GDM1 (cell line): ENCODE data around the gene PRSS33.

Experiments used
- DNase-seq: peaks from one replicate; lab custom pipeline; 2025; lab: John Stamatoyannopoulos, UW

Gene PRSS33

DNA sequence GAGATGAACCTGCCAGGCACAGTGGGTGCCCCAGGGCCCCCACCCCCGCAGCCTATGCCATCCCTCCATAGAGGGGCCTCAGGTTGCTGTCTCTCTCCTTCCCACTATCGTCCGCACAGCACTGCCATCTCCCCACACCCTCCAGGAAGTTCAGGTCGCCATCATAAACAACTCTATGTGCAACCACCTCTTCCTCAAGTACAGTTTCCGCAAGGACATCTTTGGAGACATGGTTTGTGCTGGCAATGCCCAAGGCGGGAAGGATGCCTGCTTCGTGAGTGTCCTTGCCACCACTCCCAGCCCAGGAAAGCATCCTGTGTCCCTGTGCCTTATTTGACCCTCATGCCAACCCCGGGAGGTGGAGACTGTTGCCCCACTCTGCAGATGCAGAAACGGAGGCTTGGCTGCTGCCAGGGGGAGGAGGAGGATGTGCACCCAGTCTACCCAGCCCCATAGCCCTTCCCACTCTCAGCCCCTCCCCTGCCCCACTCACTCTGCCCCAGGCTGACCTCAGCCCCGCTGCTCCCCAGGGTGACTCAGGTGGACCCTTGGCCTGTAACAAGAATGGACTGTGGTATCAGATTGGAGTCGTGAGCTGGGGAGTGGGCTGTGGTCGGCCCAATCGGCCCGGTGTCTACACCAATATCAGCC, 33.6 kb upstream of the PRSS33 start:
- no peak for DNase-seq

DNA sequence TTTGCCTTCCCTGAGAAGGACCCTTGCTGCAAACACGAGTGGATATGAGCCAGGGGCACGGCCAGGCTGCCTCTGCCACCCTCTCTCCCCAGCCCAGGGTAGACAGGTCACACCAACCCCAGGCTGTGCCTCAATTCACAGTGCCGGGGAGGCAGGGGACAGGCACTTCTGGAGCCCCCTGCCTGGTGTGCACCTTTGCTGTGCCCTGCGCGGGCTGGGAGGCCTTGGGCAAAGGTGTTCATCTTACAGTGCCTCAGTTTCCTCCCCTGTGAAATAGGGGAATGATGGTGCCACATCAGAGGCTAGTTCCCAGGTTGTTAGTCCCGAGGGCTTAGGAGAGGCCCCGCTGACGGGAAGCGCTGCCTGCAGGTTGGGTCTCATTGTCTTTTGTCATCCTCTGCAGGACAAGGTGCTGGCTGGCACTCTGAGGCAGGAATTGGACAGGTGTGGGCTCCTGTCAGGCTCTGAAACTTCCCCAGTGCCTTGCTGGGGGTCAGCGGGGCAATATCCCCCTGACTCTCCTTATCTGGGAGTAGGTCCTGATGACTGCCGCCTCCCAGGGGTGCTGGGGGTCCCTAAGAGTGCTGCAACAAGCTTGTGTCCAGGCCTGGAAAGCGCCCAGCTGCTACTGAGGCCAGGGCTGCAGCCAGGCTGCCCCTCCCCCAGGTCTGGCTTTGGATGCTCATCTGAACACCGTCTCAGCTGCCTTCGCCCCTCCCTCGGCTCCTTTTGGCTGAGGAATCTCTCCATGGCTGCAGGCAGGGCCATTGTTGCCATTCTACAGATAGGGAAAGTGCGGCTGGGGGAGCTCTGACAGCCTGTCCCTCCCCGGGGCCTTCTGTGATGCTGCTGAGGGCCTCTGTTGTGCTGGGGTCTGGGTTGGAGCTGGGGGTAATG, 32.8 kb upstream of the PRSS33 start:
- DNase-seq = no peak

DNA sequence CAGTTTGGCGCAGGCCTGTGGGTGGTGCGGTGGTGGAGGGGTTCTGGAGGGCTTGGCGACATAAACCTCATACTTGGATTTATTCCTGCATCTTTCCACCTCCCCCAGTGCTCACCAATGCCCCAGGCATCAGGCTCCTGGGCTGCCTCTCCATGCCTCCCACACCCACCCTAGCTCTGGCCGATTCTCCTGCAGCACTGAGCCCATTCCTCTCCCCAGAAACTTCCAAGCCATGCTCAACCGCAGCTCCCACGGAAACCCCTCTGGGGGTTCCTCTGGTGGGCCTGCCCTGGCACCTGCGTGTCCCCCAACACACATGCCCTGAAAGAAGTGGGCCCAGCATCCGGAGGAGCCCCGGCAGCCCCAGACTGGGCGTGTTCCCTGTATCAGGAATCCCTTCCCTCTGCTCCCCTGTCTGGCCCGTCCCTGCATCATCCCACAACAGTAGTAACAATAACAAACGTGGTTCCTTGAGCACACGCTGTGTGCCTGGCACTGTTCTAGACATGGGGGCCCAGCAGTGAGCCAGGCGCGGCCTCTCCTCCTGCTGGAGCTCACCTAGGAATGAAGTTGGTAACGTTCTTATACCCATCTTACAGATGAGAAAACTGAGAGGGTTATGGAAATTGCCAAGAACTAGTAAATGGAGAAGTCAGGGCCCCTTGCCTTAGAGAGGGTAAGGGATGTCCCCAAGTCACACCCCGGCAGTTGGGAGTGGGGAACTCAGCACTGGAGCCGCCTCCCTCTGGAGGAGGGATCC, 32.0 kb upstream of the PRSS33 start:
- no peak for DNase-seq

DNA sequence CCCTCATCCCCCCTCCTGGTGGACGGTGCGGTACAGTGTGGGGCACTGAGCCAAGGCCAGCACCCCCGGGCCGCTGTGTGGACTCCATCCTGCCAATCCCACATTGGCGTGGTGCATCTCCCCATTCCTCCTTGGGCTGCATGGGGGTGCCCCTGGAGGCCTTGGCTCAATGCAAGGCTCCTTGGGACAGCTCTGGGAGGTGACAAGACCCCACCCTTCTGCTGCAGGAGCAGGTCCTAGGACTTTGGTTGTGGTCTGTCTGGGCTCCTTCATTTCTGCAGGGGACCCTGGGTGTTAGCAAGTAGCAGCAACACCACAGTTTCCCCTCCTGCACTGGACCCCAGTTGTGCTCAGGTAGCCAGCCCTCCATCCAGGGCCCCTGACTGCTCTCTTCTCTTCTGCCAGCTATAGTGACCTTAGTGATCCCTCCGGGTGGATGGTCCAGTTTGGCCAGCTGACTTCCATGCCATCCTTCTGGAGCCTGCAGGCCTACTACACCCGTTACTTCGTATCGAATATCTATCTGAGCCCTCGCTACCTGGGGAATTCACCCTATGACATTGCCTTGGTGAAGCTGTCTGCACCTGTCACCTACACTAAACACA, 31.0 kb upstream of the PRSS33 start:
- DNase-seq = no peak

DNA sequence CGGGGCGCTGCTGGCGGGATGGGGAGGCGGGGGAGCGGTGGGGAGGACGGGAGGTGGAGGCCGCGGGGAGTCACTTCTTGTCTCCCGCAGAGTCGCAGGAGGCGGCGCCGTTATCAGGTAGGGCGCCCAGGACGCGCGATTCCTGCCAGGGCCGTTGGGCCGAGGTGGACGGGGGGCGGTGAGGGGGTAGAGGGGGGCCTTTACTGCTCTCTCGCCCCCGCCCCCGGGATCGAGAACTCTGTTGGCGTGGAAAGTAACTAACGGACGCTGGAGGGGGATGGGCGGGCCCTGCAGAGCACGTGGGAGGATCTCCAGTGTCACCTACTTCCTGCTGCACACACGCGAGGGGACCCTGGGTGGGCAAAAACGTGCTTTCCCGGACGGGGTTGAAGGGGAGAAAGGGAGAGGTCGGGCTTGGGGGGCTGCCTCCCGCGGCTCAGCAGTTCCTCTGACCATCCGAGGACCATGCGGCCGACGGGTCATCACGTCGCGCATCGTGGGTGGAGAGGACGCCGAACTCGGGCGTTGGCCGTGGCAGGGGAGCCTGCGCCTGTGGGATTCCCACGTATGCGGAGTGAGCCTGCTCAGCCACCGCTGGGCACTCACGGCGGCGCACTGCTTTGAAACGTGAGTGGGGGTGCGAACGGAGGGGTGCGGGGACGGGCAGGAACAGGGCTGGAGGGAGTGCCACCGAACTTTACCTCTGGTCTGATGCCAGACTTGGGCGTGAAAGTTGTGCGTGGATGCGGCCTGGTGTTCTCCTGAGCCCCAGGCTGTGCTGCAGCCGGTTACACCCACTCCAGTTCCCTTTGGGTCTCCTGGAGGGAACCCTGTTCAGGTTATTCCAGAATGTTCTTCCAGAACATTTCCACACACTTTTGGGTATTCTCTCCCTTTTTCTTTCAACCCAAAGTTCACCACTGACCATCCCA, 30.2 kb upstream of the PRSS33 start:
- no peak for DNase-seq

DNA sequence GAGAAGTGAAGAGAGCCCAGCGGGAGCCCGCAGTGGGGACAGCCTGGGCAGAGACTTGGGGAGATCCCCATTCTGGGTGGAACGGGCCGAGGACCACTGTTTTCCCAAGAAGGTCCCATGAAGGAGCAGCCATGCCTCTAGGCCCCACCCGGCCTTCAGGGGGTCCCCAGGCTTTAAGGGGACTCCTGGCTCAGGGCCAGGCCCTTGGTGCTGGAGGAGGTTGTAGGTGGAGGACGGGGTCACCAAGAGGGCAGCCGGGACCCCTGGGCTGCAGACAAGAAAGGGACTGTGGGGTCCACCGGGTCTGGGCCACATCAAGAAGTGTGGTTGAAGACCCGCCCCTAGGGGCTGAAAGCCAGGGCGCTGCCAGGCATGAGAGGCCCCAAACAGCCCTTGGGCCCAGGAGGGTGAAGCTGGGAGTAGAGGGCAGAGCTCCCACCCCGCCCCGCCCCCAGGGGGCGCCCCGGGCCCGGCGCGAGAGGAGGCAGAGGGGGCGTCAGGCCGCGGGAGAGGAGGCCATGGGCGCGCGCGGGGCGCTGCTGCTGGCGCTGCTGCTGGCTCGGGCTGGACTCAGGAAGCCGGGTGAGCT, 29.5 kb upstream of the PRSS33 start, which contains the start of gene PRSS21:
PRSS21 (plus strand) TSS at position 487 of the 589 bp plus-strand sequence; CDS start at position 519, 32 bp downstream.
- DNase-seq = no peak

DNA sequence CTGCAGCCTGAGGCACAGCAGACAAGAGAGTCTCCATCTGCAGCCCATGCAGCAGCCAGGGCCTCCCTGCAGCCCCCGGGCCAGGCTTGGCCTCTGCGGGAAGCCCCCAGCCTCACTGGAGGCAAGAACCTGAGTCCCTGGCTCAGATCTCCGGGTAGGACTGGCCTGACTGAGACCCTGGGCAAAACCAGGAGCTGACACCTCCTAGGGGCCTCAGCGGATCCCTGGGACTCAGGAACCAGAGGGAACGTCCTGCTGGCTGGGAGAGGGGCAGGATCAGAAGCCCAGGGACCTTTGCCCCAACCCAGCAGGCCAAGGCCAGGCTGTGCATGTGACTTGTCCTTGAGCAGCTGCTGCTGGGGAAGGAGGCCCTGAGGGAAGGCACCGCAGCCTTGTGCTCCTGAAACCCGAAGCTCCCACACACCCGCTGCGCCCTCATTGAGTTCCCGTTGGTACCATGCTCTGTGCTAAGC, 28.0 kb upstream of the PRSS33 start:
- no peak for DNase-seq

DNA sequence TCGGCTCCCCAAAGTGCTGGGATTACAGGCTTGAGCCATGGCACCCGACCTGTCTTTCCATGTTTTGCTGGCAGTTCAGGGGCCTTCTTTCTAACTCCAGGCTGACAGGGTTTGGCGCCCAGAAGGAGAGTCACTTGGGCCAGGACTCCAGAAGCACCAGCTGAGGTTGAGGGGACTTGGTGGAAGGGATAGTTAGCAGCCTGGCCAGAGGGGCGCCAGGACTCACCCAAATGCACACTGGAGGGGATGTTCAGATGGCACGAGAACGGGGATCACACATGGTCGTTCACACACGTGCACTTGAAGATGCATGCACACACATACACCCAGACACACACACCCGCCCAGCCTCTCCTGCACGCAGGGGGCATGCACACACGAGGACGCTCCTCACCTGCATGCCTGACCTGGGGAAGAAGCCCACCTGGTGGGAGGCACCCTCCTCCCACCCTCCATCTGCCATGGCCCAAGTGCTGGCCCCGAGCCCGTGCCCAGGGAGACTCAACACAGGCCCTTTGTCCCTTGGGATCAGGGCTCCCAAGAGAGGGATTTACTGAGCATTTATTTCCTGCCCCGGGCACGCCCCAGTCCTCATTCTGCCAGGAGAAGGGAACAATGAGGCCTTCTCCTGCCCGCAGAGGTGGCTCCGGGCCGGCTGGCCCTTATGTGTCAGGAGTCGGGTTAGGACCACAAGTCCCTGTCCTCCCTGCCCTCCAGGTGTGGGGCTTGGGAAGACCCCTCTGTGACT, 27.4 kb upstream of the PRSS33 start:
- no peak for DNase-seq

DNA sequence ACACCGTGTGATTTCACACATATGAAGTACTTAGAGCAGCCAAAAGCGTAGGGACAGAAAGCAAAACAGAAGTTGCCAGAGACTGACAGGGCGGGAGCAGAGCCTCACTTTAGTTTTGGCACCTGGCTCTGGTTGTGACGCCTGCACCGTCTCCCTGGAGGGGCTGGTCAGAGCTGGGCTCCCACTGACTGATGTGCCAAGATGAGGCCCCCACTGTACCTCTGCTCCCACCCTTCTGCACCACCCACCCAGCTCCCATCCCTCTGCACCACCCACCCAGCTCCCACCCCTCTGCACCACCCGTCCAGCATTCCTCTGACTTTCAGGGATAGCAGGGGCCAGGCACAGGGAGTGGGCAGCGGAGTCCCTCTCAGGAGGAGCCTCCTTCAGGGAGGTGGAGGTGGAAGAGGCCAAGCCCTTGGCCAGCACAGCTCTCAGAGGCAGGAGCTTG, 26.4 kb upstream of the PRSS33 start:
- no peak for DNase-seq

DNA sequence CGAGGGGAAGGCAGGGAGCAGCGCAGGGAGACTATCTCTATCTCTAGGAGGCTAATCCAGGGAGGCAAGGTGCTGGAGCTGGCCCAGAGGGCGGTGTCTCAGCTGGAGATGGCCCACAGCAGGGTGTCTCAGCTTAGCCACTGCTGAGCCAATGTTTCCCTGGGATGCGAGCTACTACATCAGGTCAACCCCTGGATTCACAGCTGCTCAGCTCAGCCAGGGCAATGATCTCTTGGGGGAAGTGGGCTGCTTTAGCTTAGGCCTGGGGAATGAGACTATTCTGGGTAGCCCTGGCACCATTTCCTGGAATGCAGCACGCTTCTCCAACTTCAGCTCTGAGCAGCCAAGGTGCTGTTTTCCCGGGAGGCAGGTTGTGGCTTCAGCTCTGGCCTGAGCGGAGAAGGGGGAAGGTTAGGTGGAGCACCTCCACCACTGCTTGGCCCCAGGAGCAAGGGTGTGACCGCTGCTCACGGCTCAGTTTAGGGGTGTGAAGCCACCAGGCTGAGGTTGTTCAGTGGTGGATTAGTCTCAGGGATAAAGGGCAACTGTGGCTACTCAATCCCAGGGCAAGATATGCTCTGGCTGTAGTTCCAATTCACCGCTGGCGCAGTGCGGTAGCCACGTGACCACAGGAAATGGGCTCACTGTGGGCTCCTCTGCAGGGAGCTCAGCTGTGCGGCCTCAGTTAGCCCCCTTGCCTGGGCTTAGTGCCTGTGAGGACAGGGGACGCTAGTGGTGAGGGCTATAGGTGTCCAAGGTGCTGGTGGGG, 24.5 kb upstream of the PRSS33 start:
- DNase-seq = no peak

DNA sequence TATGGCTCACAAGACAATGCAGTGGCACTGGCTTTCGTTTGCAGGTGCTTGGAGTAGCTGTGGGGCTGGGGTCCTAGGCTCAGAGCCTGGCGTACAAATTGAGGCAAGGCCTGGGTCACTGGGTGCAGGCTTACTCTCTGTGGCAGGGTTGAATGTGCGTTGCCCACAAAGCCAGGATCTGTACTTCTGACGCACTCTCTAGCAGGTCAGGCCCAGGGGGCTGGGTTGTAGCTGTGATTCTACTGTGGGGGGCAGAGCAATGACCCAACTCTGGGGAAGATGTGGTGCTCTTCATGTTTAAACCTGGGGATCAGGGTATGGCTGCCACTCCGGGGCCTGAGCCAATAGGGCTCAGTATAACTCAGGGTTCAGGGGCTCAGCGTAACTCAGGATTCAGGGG, 23.3 kb upstream of the PRSS33 start:
- no peak for DNase-seq

DNA sequence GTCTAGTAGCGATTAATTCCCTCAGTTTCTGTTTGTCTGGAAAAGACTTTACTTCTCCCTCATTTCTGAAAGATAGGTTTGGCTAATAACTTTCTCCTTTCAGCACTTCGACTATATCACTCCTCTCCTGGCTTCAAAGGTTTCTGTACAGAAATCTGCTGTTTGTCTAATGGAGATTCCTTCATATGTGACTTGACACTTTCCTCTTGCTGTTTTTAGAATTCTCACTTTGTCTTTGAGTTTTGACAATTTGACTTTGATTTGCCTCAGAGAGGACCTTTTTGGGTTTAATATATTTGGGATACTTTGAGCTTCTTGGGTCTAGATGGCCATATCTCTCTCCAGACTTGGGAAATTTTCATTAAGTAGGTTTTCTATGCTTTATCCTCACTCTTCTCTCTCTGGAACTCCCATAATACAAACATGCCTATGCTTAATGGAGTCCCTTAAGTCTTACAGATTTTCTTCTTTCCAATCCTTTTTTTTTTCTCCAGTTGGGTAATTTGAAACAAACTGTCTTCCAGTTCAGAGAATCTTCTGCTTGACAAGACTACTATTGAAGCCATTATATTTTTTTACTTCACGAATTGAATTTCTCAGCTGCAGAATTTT, 21.9 kb upstream of the PRSS33 start:
- DNase-seq = no peak

DNA sequence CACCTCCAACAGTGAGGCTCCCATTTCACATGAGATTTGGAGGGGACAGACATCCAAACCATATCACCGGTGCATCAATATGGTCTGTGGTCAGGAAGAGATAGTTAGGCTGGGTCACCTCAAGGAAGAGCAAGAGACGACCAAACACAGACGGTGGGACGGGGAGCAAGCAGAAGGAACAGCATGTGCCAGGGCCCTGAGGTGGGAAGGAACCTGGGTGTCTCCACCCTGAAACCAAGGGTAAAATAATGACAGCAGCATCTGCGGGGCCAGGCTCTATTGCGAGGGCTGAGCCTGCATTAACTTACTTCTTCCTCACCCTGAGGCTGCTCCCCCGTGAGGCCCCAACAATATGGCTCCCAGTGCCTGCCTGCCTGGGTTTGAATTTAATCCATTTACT, 20.8 kb upstream of the PRSS33 start:
- no peak for DNase-seq

DNA sequence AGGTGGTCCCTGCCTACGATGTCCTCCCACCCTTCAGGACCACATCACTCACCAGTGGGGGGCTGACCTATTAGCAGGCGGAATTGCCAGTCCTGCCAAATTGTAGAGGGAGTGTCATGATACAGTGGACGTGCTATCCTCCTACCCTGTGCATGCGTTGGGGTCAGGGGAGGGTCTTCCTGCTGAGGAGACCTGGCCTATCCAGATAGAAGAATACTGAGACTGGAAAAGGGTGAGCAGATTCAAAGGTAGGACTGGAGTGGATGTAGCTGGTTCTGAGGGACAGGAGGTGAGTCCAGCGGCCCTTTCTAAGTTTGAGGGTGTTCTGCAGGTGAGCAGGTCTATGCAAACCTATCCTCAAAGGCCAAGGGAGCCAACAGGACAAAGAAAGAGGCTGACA, 18.9 kb upstream of the PRSS33 start:
- no peak for DNase-seq

DNA sequence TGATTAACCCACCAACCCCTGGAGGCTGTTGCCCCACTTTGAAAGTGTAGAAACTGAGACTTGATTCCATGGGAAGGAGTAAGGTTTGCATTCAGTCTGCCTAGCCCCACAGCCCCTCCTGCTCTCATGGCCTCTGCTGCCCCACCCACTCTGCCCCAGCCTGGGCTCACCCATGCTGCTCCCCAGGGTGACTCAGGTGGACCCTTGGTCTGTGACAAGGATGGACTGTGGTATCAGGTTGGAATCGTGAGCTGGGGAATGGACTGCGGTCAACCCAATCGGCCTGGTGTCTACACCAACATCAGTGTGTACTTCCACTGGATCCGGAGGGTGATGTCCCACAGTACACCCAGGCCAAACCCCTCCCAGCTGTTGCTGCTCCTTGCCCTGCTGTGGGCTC, 17.4 kb upstream of the PRSS33 start:
- no peak for DNase-seq

DNA sequence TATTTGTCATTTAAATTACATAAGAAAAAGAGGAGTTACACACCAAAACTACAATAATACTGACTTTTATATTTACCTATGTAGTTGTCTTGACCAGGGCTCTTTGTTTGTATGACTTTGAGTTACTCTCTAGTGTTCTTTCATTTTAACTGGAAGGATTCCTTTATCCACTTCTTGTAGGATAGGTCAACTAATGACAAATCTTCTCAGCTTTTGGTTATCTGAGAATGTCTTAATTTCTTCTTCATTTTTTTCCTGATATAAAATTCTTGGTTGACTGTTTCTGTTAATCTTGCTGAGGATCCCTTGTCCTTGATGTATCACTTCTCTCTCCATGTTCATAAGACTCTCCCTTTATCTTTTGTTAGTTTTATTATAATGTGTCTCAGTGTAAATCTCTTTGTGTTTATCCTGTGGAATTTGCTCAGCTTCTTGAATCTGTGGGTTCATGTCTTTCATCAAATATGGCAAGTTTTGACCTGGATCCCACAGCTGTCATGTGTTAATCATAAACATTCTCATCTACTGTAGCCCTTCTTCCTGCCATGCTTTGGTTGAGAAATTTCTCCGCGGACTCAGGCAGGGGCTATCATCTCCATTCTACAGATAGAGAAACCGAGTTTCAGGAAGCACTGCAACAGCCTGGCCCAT, 16.3 kb upstream of the PRSS33 start:
- no peak for DNase-seq

DNA sequence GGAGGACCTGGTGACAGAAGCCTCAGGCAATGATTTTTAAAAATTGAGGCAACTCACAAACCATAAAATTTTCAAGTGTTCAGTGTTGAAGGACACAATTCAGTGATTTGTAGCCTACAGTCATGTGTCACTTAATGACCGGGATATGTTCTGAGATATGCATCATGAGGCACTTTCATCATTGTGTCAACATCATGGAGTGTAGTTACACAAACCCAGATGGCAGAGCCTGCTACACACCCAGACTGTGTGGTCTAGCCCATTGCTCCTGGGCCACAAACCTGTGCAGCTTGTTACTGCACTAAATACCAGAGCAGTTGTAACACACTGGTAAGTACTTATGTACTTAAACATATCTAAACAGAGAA, 12.5 kb upstream of the PRSS33 start:
- no peak for DNase-seq

DNA sequence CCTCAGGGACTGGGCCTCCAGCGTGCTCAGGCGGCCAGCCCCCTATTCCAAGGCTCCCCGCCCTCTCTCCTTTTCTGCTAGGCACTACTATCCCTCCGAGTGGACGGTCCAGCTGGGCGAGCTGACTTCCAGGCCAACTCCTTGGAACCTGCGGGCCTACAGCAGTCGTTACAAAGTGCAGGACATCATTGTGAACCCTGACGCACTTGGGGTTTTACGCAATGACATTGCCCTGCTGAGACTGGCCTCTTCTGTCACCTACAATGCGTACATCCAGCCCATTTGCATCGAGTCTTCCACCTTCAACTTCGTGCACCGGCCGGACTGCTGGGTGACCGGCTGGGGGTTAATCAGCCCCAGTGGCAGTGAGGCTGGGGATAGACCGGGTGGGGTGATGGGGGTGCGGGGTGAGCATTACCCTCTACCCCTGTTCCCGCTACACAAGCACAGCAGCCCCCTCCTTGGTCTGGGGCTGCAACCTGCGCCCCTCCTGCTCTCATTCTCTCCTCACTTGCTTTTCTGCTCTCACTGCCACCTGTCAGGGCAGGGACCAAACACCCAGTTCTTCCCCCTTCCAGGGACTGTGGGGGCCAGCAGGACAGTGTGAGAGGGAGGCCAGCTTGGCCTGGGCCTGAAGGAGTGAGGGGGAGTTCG, 12.0 kb upstream of the PRSS33 start:
- no peak for DNase-seq
